Measurements from ENCODE around the gene AHCYL1.

The AHCYL1 gene

DNA sequence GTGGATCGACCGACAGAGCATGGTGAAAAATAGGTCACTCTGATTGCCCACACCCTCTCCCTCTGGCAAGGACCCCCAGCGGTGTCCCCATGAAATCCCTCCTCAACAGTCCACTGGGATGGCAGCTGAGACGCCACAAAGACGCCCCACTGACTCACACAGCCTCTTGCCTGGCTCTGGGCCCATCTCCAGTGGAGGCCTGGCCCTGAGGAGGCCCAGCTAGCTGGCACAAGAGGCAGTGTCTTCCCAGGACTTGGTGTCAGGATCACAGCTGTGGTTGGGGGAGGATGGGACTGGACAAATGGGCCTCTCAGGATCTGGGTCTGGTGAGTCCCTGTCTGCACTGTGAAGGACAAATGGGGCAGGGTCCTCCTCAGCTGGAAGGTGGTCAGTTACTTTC lies 81.3 kb downstream of the AHCYL1 start:
- no peak for DNase-seq

DNA sequence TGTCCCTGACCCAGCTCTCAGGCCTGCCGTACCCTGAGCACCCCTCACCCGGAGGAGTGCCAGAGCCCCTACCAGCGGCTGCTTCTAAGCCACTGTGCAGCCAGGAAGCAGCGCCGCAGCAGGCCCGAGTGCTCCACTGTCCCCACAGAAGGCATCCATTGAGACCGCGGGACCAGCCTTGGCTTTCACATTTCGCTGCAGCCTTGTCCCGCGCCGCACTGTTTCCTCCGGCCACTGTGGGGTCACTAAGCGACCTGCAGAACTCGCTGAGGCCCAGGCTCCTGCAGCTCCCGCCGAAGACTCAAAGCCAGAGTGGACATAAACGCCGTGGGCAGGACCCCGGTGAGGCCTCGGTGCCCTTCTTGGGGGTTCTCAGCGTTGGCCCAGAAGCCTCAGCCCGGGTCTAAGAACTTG lies 82.9 kb downstream of the AHCYL1 start:
- no peak for DNase-seq

DNA sequence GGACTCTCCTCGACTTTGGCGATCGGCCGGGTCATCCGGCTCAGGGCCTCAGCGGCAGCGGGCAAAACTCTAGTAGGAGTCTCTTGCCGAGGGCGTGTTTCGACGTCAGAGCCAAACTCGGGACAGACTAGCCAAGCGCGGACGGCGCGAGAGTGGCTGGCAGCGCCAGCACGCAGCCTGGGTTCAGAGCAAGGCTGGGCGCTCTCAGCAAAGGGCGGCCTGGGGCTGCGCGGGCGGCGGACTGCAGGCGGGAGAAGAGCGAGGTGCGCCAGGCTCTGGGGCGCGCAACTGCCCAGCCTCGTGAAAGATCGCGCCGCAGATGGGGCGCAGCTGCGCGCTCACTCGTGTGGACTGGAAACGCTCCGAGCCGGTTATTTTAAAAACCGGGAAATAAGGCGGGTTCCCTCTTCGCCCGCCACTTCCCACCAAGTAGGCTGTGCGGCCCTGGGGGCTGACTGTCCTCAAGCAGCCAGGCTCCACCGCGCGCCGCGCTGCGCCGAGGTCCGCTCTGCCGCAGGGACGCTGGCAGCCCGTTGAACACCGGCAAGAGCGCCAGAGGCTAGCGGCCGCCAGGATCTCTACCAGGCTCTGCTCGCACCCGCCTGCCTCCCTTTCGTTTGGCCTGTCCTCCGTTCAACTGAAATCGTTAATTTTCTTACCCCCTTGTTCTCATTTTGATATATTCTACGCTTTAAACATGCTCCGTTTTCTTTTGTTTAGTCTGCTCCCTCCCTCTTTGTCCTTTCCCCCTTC lies 83.5 kb downstream of the AHCYL1 start:
- DNase-seq: no peak

DNA sequence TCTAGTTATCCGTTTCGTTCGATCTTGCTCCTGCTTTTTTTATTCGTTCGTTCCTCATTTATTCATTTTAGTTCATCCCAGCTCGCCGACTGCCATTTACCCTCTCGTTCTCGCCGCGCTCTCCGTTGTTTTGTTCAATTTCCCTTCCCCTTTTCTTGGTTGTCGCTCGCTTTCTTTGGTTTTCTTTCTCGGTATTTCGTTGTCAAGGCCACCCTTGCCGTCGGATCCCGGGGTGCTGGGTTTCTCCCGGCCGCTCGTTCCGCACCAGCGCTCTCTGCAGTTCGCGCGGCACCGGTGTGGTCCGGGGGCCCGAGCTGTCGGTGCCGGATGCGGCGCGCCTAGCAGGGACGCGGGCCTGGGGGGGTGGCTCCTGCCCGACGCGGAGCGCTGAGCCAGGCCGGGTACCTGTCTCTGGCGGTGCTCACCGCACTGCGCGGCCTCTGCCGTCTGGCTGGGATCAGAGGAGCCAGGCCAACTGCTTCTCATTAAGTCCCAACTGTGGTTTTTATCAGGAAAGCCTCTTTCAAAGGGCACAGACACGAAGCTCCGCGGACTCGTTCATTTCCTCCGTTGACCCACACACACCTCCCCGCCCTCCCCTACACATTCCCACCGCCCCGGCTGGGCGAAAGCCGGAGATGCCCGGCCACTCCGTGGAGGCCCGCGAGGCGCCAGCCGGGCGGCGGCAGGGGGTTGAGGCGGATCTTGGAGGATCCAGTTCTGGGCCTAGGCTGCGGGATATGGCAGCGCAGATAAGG lies 84.3 kb downstream of the AHCYL1 start:
- DNase-seq: peak in 1 of 2 experiments; percentile 26

DNA sequence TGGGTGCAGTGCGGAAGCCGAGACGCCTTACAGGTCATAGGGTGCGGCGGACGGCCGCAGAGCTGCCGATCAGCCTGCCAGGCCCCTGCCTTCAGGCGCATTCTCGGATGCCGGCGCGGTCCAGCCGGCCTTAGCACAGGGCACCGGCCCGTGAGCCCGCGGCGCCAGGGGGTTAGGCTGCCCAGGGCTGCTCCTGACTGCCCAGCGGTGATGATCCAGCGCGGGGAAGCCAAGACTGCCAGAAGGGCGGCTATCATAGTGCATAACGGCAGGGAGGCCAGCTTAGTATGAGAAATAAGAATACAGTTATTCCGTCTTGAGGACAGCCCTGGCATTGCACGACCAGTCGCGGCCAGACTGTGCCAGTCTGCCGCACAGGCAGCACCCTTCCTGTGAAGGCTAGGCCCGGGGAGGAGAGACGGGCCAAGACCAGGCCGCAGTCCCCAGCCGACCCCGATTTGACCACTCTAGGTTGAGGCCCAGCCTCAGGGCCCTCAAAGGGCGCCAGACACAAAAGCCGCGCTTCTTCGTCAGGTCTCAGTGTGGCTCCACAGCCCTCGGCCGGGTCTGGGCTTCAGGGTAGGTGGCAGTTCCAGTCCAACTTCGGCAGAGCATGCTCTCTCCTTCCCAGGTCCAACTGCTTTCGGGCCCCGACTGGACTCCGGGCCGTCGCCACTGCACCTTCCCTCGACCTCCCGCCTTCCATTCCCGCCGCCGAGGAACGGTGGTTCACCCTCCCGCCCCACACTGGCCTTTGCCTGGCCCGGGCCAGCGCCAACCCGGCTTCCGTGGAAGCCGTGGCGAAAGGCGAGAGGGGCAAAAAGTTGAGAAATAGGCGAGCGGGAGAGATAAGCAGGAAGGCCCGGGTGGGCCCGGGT lies 85.1 kb downstream of the AHCYL1 start:
- DNase-seq: no peak

DNA sequence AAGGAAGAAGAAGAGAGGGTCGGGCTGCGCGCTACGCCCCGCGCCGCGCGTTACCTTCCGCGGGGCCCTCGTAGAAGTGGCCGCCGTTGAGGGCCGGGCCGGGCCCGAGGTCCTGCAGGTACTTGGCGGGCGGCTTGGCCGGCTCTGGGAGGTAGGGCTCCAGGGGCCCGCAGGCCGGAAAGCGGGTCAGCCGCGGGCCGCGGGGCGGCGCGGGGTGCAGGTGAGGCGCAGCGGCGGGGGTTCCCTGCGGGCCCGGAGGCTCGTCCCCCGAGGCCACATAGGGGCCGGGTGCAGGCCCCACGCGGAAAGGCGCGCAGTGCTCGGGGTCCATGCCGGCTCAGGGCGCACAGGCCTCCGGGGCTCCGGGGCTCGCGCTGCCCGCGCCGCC lies 85.7 kb downstream of the AHCYL1 start:
- no peak for DNase-seq

DNA sequence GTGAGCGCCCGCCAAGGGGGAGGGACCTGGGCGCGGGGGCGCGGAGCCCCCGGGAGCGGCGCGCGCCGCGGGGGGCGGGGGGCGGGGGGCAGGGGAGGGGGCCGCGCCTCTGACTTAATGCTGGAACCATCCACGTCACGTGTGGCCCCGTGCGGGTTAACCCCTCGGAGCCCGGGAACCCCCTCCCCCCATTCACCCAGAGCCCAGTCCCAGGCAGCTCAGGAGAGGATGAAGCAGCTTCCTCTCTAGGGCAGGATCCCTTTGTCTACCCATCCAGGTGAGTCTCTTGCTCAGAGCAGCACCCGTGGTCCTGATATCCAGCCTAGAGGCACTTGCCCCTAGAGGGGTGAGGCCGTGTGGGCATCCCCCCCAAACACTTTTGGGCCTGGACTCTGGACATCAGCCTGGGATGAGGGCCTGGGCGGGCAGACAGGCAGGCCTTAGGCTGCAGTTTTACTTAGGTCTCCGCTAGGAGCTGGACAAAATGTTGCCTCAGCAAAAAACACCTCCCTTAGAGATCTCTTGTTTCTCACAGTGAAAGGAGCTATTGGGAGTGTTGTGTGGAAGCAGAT lies 86.2 kb downstream of the AHCYL1 start, which contains the start of gene ALX3:
Gene ALX3 (minus strand): TSS at position 2 of the 572 bp plus-strand sequence. CDS start 60 bp downstream, outside the sequence.
- DNase-seq: no peak
